ENCODE data around the gene NPAS2.
A peak's percentile ranks its signal among the peaks of the same experiment; 100 is the strongest.

The NPAS2 gene

DNA sequence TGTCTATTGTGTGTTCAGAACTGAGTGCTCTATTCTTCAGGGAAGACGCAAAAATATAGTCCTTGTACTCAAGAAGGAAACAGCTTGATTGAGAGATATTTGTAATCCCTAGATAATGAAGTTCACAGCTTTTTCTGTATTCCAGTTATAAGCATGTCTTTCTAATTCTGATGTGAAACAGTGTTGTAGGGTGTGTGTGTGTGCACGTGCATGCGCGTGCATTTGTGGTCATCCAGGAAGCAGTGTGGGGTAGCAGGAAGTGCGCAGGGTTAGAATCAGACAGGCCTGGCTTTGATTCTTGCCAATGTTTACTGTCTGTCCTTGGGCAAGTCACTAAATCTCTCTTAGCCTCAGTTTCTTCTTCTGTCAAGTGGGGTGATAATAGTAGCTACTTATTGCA lies 87.9 kb downstream of the NPAS2 start:
- CTCF ChIA-PET: interaction anchor here (1.0 kb wide), 1 partner anchor 17 kb away, joined by 4 read pairs; no protein-coding TSS in a partner anchor
- TF ChIP-seq FOXM1 (IDR thresholded peaks at IDR 0.05; ENCODE audit: borderline replicate concordance) (no peak), FOXA1 (IDR thresholded peaks at IDR 0.05) (no peak), TARDBP (IDR thresholded peaks at IDR 0.05) (no peak), NFRKB (IDR thresholded peaks at IDR 0.05) (no peak), SP1 (IDR thresholded peaks at IDR 0.05) (no peak), ELF4 (IDR thresholded peaks at IDR 0.05) (no peak), ZNF384 (IDR thresholded peaks at IDR 0.05) (no peak), LEF1 (IDR thresholded peaks at IDR 0.05; ENCODE audit: borderline replicate concordance) (no peak), ARNT (IDR thresholded peaks at IDR 0.05) (no peak), SUZ12 (IDR thresholded peaks at IDR 0.05) (no peak), HDGF (IDR thresholded peaks at IDR 0.05; ENCODE audit: borderline replicate concordance) (no peak)
- no peak for DNase-seq (ENCODE audit: extremely low spot score)
- POLR2A ChIA-PET: no interaction called here

DNA sequence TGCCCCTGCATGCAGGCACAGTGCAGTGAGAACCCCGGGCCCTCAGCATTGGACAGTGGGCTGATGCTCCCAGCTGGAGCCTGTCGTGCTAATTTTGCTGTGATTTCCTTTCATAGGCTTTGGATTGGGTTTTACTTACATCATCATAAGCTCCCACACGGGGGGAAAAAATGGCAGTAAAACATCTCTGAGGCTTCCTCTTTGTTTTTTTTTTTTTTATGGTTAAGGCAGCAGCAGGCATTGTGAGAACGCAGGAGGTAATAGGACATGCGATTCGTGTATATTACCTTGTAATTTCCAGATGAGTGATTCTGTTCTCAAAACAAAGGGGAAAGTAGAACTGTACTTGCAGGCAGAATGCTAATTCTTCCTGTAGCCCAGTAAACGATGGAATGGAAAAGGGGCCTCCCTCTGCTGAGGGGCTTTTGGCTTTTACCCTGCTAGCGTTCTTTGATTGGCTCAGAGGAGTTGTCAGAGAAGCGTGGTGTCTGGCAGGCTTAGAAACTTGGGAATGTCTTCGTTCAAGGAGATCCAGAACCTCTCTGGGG lies 89.7 kb downstream of the NPAS2 start:
- CTCF ChIA-PET: interaction anchor here (0.8 kb wide), 1 partner anchor 9 kb away, joined by 3 read pairs; no protein-coding TSS in a partner anchor
- DNase-seq (ENCODE audit: extremely low spot score): peak; percentile 19
- TF ChIP-seq LEF1 (IDR thresholded peaks at IDR 0.05; ENCODE audit: borderline replicate concordance) (no peak), HDGF (IDR thresholded peaks at IDR 0.05; ENCODE audit: borderline replicate concordance) (no peak), ZNF384 (IDR thresholded peaks at IDR 0.05) (peak; percentile 81), BHLHE40 (IDR thresholded peaks at IDR 0.05; ENCODE audit: borderline replicate concordance) (no peak), CTBP1 (IDR thresholded peaks at IDR 0.05; ENCODE audit: borderline replicate concordance) (no peak), FOXM1 (IDR thresholded peaks at IDR 0.05; ENCODE audit: borderline replicate concordance) (no peak), L3MBTL2 (conservative IDR thresholded peaks at IDR 0.05) (no peak)
- POLR2A ChIA-PET: no interaction called here

DNA sequence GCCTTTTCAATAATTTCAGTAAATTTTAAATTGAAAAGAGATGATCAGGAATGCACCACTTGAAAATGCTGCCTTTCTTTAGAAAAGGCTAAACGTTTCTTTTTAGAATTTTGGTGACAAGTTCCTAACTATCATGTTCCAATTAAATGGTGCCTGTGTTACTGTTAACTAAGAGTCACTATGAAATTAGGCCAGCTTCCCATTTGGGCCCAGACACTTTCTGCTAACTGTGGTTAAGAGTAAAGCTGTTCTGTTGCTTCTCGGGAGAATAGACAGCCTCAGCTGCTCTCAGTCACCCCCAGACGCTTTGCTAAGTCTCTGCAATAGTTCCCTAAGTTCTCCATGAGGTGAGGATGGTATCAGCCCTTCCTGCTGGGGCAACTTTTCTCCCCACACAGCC lies 90.2 kb downstream of the NPAS2 start:
- POLR2A ChIA-PET: no interaction called here
- DNase-seq (ENCODE audit: extremely low spot score): no peak
- CTCF ChIA-PET: interaction anchor here (0.8 kb wide), 1 partner anchor 9 kb away, joined by 3 read pairs; no protein-coding TSS in a partner anchor
- TF ChIP-seq CTBP1 (IDR thresholded peaks at IDR 0.05; ENCODE audit: borderline replicate concordance) (no peak), ZNF384 (IDR thresholded peaks at IDR 0.05) (no peak), ARNT (IDR thresholded peaks at IDR 0.05) (no peak), SUZ12 (IDR thresholded peaks at IDR 0.05) (no peak), L3MBTL2 (conservative IDR thresholded peaks at IDR 0.05) (no peak), NFRKB (IDR thresholded peaks at IDR 0.05) (no peak), HDGF (IDR thresholded peaks at IDR 0.05; ENCODE audit: borderline replicate concordance) (no peak), FOXA1 (IDR thresholded peaks at IDR 0.05) (no peak)
- TF ChIP-seq, protein P1, sequence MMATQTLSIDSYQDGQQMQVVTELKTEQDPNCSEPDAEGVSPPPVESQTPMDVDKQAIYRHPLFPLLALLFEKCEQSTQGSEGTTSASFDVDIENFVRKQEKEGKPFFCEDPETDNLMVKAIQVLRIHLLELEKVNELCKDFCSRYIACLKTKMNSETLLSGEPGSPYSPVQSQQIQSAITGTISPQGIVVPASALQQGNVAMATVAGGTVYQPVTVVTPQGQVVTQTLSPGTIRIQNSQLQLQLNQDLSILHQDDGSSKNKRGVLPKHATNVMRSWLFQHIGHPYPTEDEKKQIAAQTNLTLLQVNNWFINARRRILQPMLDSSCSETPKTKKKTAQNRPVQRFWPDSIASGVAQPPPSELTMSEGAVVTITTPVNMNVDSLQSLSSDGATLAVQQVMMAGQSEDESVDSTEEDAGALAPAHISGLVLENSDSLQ (IDR thresholded peaks at IDR 0.05): no peak

DNA sequence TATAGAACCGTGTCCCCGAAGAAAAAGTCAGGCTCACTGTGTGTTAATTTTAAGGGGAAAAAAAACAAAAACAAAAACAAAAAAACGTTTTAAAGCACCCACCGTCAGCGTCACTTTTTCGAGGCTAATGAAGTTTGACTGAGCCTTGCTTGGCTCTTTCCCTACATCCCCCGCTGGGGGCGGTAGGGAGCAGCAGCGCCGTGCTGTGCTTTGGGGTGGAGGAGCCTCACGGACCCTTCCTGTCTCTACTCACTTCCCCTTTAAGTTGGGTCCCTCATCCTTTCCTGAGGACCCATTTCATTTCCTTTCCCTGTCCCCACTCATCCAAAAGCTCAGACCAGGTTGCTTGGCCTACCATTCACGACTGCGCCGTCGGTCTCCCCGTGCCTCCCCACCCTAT lies 99.4 kb downstream of the NPAS2 start:
- no peak for TF ChIP-seq TARDBP (IDR thresholded peaks at IDR 0.05)
- TF ChIP-seq CTBP1 (IDR thresholded peaks at IDR 0.05; ENCODE audit: borderline replicate concordance): no peak
- TF ChIP-seq LEF1 (IDR thresholded peaks at IDR 0.05; ENCODE audit: borderline replicate concordance): no peak
- no peak for TF ChIP-seq SP1 (IDR thresholded peaks at IDR 0.05)
- no peak for TF ChIP-seq SUZ12 (IDR thresholded peaks at IDR 0.05)
- no peak for TF ChIP-seq HDGF (IDR thresholded peaks at IDR 0.05; ENCODE audit: borderline replicate concordance)
- TF ChIP-seq ELF4 (IDR thresholded peaks at IDR 0.05): no peak
- no peak for TF ChIP-seq ZNF384 (IDR thresholded peaks at IDR 0.05)
- TF ChIP-seq BHLHE40 (IDR thresholded peaks at IDR 0.05; ENCODE audit: borderline replicate concordance): no peak
- TF ChIP-seq NFRKB (IDR thresholded peaks at IDR 0.05): no peak
- no peak for TF ChIP-seq FOXM1 (IDR thresholded peaks at IDR 0.05; ENCODE audit: borderline replicate concordance)
- DNase-seq (ENCODE audit: extremely low spot score): no peak
- CTCF ChIA-PET: interaction anchor here (1.0 kb wide), 2 partner anchors 9 to 100 kb away, joined by 3 read pairs; no protein-coding TSS in a partner anchor
- POLR2A ChIA-PET: no interaction called here

DNA sequence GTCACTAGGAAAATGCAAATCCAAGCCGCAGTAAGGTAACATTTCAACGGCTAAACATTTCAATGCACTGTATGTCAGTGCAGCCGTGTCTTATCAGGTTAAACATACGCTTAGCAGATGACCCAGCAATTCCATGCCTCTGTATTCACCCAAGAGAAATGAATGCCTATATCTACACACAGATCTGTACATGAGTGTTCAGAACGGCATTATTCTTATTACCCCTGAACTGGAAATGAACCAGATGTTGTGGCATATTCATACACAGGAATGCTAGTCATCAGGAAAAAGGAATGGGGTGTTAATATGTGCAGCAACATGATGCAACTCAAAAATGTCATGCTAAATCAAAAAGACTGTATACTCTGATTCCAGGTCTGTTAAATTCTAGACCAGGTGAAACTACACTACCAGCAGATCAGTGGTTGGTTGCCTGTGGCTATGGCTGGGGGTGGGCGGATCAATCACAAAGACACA lies 101.8 kb downstream of the NPAS2 start:
- POLR2A ChIA-PET: no interaction called here
- CTCF ChIA-PET: no interaction called here
- no peak for TF ChIP-seq LEF1 (IDR thresholded peaks at IDR 0.05; ENCODE audit: borderline replicate concordance)
- no peak for TF ChIP-seq NFRKB (IDR thresholded peaks at IDR 0.05)
- TF ChIP-seq, protein P1 (IDR thresholded peaks at IDR 0.05): no peak
- no peak for TF ChIP-seq SUZ12 (IDR thresholded peaks at IDR 0.05)
- no peak for TF ChIP-seq TARDBP (IDR thresholded peaks at IDR 0.05)
- no peak for TF ChIP-seq ELF4 (IDR thresholded peaks at IDR 0.05)
- TF ChIP-seq HDGF (IDR thresholded peaks at IDR 0.05; ENCODE audit: borderline replicate concordance): no peak
- TF ChIP-seq ZNF384 (IDR thresholded peaks at IDR 0.05): no peak
- no peak for TF ChIP-seq FOXM1 (IDR thresholded peaks at IDR 0.05; ENCODE audit: borderline replicate concordance)
- TF ChIP-seq L3MBTL2 (conservative IDR thresholded peaks at IDR 0.05): no peak
- TF ChIP-seq ARNT (IDR thresholded peaks at IDR 0.05): no peak
- TF ChIP-seq CTBP1 (IDR thresholded peaks at IDR 0.05; ENCODE audit: borderline replicate concordance): no peak
- TF ChIP-seq SP1 (IDR thresholded peaks at IDR 0.05): no peak
- TF ChIP-seq FOXK2 (IDR thresholded peaks at IDR 0.05): no peak
- no peak for TF ChIP-seq FOXA1 (IDR thresholded peaks at IDR 0.05)
- no peak for DNase-seq (ENCODE audit: extremely low spot score)

DNA sequence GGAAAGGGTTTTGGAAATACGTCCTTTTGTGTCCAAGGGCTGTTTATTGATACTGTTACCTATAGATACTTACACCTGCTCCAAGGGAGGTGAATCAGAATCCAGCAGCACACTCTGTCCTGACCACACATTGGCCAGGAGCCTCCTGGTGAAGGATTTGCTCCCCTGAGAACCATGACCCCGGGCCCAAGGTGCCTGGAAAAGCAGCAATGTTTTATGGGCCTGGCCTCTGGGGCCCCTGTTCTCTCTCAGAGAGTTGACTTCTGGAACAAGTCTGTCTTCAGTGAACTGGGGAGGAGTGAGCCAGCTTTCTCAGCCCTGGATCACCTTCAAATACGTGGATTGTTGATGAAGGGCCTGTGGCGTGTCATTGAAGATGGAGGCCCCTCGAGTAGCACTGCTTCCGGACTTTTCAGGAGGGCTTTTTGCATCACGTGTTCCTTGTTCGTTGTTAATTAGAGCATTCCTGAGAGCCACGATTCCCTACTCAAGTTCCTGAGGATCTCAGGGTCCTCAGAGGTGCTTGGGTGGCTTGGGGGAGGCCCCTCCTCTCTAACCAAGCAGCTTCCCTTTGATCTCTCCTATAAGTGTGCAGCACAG lies 103.6 kb downstream of the NPAS2 start:
- POLR2A ChIA-PET: no interaction called here
- DNase-seq (ENCODE audit: extremely low spot score): no peak
- TF ChIP-seq ELF4 (IDR thresholded peaks at IDR 0.05) (no peak), BHLHE40 (IDR thresholded peaks at IDR 0.05; ENCODE audit: borderline replicate concordance) (no peak), SP1 (IDR thresholded peaks at IDR 0.05) (no peak), FOXA1 (IDR thresholded peaks at IDR 0.05) (no peak), NFRKB (IDR thresholded peaks at IDR 0.05) (no peak), ARNT (IDR thresholded peaks at IDR 0.05) (no peak), CTBP1 (IDR thresholded peaks at IDR 0.05; ENCODE audit: borderline replicate concordance) (no peak), TARDBP (IDR thresholded peaks at IDR 0.05) (no peak), SUZ12 (IDR thresholded peaks at IDR 0.05) (no peak), LEF1 (IDR thresholded peaks at IDR 0.05; ENCODE audit: borderline replicate concordance) (no peak), HDGF (IDR thresholded peaks at IDR 0.05; ENCODE audit: borderline replicate concordance) (no peak), FOXM1 (IDR thresholded peaks at IDR 0.05; ENCODE audit: borderline replicate concordance) (no peak), ZNF384 (IDR thresholded peaks at IDR 0.05) (no peak), L3MBTL2 (conservative IDR thresholded peaks at IDR 0.05) (no peak), FOXK2 (IDR thresholded peaks at IDR 0.05) (no peak)
- TF ChIP-seq, protein P1 (IDR thresholded peaks at IDR 0.05): no peak
- CTCF ChIA-PET: no interaction called here

Data from HEK293T (cell line).